ENCODE data around the gene AIG1.
A peak's percentile ranks its signal among the peaks of the same experiment; 100 is the strongest.

Gene AIG1

DNA sequence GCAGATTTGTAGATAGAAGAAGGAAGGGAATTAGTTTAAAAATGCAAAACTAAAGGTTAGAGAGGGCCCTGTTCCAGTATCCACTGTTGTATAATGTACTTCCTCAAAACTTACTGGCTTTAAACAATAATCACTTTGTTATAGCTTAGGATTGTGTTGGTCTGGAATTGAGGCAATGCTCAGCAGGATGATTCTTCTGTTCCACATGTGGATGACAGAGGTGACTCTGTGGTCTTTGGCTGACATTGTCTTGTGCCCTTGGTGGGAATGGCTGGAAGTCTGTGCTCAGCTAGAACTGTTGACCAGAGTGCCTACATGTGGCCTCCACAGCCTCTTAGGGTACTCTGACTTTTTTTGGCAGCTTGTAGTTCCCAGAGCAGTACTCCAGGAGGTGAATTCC is 143.4 kb downstream of the AIG1 start:
- DNase-seq: no peak

DNA sequence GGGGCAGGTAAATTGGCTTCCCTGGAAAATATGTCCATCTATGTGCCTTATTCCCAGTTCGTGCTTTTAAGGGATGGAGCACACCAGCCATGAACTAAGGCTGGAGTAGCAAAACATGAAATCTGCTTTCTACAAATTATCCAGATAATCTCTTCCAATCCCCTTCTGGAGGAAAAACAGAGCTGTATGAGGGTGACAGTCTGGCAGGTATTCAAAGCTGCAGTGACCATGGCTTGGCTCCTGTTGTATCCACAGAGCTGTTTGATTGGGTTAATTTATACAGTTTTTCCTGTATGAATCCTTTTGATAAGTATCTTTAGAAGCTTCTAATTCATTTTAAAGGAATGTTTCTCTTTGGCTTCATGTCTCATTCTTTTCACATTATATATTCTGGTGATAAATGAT is 144.4 kb downstream of the AIG1 start:
- DNase-seq: no peak

DNA sequence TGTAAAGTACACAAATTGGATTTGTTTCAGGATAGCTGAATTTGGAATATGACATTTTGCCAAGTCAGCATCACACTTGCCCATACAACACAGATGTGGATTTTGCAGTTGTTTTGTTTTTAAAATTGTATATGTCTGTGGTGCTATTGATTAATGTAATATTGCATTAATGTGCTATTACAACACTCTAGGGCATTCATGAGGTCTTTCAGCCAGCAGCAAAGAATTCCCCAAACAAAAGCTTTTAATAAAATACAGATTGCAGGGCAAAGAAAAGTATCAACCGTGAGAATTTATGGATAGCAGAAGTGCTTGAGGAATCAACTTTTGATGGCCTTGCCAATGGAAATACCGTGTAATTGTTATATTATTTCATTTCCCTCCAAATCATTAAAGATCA is 144.9 kb downstream of the AIG1 start:
- DNase-seq: no peak

DNA sequence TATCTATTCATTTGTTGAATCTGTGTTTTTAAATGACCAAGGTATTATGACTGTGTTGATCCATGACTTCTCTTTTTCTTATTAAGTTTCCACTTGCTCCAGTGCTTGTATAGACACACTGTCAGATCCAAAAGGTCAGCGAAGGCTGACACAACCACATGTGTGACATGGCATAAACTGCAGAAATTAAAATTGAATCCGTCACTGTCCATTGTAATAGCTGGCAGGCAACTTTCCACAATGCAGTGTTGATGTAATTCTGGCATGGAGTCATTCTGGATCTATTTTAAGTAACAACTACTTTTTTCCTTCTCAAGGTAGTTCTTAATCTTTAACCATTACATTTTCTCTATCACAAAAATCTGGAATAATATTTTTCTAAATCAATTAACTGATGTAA is 145.3 kb downstream of the AIG1 start:
- no peak for DNase-seq

DNA sequence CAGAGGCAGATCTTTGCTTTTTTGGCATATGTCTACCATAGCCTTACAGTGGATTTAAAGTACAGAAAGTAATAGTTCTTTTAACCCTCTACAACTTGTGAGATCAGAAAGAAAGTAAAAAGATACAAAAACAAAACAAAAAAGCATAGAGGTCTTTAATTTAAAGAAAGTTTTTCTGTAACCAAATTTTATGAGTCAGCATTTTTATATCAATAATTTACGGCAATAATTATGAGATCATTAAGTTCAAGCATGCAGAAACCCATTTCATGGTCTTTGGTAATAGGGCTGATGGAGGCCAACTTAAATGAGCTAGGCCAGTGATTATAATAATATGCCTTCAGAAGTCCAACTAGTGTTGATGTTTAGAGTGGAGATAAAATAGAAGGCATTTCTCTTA is 145.9 kb downstream of the AIG1 start:
- no peak for DNase-seq

DNA sequence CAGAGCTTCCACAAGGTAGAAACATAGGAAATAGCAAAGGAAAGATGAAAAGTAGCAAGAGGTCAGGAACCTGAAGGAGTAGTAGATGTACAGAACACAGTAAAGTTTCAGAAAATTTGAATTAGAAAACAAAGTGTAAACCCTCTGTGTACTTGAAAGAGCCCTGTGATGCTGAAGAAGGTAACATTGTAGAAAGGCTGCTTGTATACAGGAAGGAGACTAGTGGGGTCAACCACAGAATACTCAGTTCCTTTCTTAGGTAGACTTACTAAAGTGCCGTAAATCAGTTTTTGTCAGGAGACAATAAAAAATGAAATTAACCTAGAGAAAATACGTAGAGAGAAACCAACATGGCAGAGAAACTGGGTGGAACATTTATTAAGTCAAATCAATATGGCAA is 149.7 kb downstream of the AIG1 start:
- DNase-seq: no peak

DNA sequence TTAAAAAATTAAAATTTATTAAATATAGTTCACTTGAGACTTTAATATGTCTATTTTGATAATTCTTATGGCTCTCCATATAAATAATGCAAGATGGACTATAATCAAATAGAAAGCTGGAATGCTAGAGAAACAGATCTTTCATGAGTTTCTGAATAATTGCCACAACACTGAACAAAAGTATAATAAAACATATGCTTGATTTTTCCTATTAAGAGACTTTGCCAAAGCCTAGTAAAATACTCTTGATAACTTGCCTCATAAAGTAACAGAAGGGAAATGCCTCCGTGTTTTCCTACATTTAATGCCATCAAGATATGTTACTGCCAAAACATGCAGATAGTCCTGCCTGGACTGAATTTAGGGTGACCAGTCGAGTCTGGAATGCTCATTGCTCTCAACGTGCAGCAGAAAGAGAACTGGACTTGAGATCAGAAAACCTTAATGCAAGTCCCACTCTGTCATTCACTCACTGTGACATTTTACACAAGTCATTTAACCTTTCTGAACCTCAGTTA is 153.2 kb downstream of the AIG1 start:
- DNase-seq: no peak

DNA sequence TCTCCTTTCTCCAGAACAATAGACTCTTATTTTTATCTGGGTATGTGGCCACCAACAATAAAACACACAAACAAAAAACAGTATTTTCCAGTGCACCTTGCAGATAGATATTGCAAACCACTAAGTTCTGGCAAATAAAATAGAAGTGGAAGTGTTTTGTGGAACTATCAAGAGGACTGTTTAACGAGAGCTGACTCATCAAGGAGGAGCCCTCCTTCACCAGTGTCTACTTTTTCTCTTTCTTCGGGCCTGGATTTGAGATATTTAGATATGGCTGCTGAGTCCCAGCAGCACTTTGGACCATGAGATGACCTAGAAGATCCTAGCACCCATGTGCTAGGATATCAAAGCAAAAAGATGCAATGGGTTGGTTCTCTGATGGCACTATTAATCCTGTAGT is 154.7 kb downstream of the AIG1 start:
- no peak for DNase-seq

DNA sequence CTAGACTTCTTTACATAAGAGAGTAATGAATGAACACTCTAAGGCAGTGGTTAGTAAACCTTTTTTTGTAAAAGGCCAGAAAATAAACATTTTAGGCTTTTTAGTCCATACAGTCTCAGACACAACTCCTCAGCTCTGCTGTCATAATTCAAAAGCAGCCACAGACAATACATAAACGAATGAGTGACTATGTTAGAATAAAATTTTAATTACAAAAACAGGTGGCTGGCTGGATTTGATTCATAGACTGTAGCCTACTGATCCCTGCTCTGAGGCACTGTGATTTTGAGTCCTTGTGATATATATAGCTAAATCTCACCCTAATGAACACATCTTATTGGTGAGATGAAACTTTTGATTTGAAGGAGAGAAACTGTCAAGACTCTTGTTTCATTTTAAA is 155.1 kb downstream of the AIG1 start:
- DNase-seq: no peak

DNA sequence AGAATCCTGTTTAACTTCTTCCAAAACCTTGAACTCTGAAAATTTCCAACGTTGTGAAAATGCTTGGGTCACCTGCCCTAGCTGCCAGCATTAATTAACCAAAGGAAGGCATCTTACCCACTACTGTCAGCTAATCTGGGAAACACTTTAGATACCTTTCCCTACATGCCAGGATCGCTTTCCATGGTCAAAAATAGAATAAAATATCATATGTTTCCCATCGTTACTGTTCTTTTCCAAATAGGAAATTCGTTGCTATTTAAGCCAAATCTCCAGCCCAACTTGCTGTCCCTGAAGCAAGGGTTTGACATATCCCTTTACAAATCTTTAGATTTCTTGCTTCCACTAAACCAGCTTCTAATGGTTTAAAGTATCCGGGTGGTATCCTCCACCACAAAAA is 157.5 kb downstream of the AIG1 start:
- no peak for DNase-seq

DNA sequence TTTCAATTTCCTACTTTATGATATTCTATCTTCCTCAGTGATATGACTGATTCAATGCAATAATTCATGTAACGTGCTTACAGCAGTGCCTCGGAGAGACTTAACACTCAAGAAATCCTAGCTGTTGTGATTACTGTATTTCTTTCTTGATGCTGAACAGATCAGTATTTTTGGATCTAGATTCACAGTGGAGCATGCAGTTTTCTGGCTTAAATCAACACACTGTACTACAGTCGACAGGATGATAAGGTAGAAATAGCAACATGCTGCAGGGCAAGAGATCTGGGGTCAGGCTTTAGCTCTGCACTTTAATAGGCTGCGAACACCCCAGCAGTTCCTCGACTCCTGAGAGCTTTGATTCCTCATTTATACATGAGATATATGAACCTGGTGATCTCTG is 161.0 kb downstream of the AIG1 start:
- no peak for DNase-seq

DNA sequence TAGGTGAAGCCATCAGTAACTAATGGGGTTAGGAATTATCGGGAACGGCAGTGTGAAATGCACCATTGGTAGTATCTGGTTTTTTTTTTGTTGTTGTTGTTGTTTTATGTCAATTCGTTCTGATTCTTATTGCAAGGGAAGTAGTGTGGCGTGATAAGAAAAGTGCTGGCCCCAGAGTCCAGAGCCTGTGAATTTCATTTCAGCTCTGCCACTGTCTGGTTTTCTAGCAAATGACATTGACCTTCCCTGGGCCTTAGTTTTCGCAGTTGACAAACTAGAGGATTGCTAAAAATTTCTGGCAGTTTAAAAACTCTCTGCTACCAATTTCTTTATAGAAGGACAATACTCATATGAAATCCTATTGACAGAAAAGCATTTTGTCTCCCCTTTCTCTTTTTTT is 161.6 kb downstream of the AIG1 start:
- no peak for DNase-seq

DNA sequence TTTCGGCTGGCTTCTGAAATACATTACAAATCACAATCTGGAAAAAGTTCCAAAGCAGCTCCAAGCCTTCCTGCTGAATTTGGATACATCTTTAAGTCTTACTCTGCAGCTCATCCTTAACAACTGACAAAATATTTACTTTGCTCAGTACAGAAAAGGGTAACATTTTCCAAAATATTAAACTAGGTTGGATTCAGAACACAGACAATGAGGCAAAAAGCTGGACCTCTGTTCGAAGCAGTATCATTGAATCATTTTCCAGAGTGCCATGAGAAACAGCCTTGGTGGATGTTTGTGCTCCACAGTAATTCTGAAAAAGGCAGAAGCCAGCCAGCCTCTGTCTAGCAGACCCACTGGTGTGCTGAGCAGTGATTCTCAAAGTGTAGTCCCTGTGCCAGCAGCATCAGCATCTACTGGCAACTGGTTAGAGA is 162.1 kb downstream of the AIG1 start:
- no peak for DNase-seq

DNA sequence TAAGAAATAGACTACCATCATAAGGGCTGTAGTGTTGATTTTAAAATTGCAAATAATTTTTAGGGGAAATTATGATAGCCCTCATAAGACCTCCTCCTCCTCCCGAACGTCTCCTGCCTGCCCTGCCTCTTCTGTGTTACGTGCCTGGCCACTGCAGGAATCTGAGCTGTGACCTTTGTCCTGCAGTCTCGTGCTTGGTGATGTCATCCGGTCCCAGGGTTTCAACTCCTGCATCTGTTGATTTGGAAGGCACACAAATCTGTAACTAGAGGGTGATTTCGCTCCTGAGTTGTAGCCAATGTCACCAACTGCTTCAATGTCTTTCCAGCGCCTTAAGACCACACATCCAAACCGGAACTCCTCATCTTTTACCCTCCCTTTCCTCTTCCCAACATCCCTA is 163.2 kb downstream of the AIG1 start:
- no peak for DNase-seq

DNA sequence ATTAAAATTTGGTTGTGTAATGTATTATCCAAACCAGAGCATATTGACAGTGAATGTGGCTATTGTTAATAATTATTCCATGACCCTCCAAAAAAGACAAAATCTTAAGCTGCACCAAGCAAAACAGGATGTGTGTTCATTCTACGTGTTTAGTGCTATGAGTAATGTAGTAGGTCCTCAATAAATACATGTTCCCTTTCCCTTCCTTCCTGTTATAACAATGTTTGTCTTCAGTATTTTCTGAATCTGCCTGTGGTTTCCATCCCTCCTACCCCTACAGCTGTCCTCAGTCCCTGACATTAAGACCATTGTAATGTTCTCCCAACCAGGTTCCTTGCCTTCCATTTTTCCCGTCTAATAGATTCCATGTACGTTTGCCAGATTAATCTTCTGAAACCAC is 163.8 kb downstream of the AIG1 start:
- DNase-seq: no peak

DNA sequence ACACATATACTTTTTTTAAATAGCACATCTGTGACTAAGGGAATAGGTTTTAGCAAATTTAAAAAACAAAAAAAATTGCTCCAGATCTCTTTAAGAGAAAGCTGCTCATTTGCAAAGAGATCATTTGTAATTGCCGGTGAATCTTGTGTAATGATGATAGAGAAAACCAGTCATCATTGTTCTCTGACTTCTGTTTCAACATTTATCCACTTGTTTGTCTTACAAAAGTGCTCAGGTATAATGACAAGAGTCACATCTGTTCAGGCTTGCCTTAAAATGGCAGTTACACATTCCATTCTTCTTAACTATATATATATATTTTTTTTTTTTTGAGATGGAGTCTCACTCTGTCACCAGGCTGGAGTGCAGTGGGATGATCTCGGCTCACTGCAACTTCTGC is 165.2 kb downstream of the AIG1 start:
- no peak for DNase-seq

DNA sequence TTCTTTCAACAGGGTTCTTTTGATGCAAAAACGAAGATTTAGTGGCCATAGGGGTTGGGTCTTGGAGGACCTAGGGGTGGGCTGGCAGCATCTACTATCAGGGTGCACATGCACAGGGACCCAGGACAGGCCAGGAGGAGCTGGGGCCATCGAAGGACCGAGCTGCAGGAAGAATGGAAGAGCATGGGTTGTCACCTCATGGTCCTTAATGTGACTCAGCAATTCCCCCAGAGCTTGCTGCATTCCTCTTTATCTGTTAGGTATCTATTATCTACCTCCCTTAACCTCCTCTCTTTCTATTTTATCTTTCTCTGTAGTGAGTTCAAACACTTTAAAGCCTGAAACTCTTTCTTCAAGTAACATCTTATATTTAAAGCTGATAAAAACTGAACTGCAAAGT is 167.0 kb downstream of the AIG1 start:
- no peak for DNase-seq

DNA sequence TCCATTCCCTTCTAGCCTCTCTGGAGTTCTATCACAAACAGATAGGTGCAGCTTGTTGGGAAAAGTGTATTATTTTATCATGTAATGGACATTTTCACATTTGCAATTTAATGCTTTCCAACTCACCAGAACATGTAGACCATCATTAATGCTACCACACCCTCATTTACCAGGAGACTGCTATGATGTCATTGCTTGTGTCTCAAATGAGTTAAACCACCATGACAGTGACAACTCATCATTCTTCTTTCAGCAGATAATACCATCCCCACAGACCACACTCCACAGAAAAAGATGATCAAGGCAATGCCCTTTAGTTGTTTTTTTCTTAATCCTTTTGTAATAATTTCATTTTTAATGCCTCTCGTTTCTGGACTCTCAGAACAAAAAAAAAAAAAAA is 168.7 kb downstream of the AIG1 start:
- DNase-seq: no peak

DNA sequence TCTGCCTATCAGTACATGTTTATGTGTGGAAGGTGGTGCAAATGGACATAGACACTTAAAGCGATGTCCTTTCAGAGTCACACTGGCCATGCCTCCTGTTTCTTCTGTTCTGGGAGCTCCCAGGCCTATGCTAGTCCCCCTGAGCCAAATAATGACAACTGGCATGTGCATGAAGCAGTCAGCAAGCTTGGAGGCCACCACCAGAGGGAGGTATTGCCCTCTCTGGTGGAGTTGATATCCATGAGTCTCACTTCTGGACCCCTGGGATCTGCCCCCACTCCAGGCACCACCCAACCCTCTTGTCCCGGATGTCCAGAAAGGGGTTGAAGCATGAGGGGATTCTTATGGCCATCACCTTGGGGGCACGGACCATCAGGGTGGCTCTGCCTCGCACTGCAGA is 172.2 kb downstream of the AIG1 start:
- peak in 1 of 2 donors; percentile 14 for DNase-seq

DNA sequence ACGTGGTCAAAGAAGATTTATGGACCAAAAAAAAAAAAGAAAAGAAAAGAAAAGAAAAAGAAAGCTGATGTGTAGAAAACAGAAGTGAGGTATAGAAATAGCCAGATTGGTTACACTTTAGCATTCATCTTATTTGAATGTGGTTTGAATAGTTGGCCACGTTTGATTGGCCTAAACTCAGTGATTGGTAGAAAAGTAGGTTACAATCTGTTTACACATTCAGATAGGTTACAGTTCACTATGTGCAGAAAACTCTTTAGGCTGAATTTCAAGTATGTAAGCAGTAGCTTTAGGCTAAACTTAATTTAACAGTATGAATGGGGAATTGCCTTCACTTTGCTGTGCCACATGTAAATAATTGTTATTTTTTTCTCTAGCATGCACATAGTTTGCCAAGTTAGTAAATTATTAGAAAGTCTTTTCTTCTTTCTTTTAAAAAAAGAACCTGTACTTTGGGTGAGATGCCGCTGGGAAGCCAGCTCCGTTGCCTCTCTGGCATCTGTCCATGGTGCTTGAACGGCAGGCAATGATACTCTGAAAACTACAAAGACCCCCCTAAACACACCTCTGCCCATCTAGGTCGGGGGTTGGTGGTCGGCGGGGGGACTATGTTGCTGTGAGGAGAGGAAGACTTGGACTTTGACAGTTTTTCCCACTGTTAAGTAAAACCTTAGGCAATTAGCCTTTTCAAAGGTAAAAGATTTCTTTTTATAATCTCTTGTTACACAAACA is 173.0 kb downstream of the AIG1 start:
- DNase-seq: no peak

DNA sequence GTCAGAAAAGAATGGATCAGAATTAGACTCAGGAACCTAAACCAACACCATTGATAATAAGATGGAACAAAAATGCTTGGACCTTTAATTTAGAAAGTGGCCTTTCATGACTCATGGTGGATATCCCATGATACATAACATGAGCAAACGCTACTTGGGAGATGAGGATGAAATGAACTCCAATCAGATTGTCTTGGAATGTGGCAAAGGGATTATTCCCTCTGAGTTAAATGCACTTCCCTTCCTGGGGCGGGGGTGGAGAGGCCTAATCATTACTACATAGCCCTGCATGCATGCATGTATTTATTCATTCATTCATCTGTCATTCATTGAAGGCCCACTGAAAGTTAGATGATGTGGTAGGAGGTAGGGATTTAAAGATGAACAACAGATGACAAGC is 174.0 kb downstream of the AIG1 start:
- no peak for DNase-seq

DNA sequence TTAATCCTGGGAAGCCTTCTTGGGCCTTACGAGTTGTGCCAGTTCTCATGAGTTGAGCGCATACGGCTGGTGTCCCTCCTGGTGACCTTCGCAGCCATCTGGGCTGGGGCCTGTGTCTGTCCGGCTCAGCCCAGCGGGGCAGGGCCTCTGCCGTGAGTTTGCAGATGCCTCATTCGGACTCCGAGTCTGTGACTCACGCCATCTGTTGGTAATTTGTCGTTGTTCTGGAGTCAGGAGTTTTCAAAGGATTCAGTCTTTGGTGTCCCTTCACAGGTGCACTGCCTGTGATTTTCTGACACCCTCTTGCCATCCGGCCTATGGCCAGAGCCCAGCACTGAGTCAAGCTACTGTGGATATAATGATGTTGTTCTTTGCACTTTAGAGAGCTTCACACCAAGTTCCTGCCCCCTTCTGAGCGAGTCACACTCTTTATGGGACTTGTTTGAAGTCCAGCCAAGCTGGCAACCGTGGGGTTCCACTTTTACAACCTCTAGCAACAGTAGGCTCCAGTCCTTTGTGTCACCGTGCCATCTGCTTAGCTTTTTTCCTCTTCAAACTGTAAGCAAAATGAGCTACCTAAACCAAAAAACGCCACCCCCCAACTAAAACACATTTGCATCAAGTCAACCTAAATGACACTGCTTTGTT is 175.6 kb downstream of the AIG1 start:
- no peak for DNase-seq

DNA sequence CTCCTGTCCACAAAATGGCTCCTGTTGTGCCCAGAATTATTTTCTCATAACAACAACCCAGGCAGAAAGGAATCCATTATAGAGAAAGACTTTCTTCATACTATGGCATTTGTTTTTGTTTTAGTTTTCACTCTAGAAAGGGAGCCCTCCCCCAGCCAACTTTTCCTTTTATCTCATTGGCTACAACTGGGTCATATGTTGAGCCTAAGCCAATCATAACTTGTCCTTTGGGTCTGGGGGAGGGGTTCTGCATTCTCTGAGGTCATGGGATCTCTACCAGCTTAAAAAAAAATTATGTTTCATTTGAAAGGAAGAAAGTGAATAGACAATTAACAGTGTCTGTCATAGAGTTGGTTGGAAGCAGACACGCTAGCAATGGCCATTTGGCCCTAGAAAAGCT is 177.6 kb downstream of the AIG1 start:
- DNase-seq: no peak

DNA sequence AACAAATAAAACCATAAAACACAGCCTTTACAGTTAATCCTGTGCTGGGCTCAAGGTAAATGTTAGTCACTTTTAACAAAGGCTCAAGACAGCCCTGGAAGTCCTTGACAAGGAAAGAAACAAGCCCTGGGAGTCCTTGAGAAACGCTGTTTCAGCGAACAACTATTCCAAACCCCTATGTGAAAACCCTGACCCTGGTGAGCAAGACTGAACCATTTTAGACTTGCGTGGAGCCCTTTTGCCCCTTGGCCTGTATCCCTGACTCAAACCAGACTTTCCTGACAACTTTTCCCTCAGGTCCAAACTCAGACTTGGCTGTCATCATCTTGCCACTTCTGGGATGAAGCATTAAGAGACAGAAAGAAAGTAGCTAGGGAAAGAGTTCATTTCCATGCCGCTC is 180.4 kb downstream of the AIG1 start:
- DNase-seq: no peak

DNA sequence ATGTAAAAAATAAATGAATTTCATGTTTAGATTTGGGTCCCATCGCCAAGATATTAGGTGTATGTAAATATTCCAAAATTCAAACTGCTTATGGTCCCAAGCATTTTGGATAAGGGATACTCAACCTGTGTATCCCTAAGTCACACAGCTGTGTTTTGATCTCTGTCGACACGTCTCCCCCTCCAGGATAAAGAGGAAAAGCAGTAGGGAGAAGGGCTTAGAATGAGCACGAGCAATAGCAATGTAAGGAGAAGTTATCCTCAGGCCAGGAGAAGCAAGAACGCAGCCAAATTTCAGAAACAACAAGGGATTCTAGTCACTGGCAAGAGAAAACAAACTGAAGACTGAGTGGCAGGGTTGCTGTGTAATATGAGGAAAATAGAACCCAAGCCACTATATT is 181.2 kb downstream of the AIG1 start:
- no peak for DNase-seq

Data from CD4-positive, alpha-beta T cell treated with Interferon alpha-2 for 1 hour (primary cell).